ENCODE measurements around the gene TEKT1.

DNA sequence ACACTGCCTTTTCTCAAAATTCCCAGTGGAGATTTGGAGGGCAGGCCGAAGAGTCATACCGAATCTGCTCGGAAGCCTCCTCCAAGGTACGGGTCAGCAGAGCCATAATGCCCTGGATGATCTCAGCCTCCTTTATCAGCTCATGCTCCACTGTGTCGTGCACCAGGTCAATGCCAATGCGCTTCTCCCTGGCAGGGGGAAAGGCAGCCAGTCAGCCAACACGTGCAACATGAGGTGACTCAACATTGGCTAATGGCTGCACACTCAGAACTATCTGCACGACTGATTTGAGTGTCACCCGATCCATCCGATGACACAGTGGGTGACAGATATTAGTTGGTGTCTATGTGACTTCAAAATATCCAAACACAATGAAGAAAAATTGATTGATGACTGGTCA, 15.8 kb downstream of the TEKT1 start:
- no peak for TF ChIP-seq RAD21 (IDR thresholded peaks at IDR 0.05; ENCODE audit: low read depth)
- TF ChIP-seq POLR2A (IDR thresholded peaks at IDR 0.05; ENCODE audit: borderline replicate concordance, extremely low read depth, insufficient read depth, insufficient read length): no peak
- no peak for TF ChIP-seq SIN3A (IDR thresholded peaks at IDR 0.05; ENCODE audit: low read depth)
- TF ChIP-seq, protein P1, sequence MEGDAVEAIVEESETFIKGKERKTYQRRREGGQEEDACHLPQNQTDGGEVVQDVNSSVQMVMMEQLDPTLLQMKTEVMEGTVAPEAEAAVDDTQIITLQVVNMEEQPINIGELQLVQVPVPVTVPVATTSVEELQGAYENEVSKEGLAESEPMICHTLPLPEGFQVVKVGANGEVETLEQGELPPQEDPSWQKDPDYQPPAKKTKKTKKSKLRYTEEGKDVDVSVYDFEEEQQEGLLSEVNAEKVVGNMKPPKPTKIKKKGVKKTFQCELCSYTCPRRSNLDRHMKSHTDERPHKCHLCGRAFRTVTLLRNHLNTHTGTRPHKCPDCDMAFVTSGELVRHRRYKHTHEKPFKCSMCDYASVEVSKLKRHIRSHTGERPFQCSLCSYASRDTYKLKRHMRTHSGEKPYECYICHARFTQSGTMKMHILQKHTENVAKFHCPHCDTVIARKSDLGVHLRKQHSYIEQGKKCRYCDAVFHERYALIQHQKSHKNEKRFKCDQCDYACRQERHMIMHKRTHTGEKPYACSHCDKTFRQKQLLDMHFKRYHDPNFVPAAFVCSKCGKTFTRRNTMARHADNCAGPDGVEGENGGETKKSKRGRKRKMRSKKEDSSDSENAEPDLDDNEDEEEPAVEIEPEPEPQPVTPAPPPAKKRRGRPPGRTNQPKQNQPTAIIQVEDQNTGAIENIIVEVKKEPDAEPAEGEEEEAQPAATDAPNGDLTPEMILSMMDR (IDR thresholded peaks at IDR 0.05 in 2 of 3, conservative IDR thresholded peaks at IDR 0.05 in 1 of 3; ENCODE audit: borderline replicate concordance in 1 of 3, insufficient read depth in 1 of 3, low read depth in 2 of 3, low read length in 2 of 3): no peak
- no peak for TF ChIP-seq EZH2 (IDR thresholded peaks at IDR 0.05)
- TF ChIP-seq JUND (IDR thresholded peaks at IDR 0.05): no peak
- no peak for TF ChIP-seq EGR1 (IDR thresholded peaks at IDR 0.05; ENCODE audit: low read depth)
- TF ChIP-seq ZNF274 (IDR thresholded peaks at IDR 0.05; ENCODE audit: low read depth, low read length): no peak
- no peak for TF ChIP-seq CEBPB (IDR thresholded peaks at IDR 0.05; ENCODE audit: low read depth)
- TF ChIP-seq POLR2AphosphoS5 (IDR thresholded peaks at IDR 0.05; ENCODE audit: low read depth, low read length): no peak
- no peak for TF ChIP-seq TCF7L2 (IDR thresholded peaks at IDR 0.05; ENCODE audit: borderline replicate concordance, extremely low read depth, insufficient read depth, insufficient read length)
- TF ChIP-seq SP1 (IDR thresholded peaks at IDR 0.05; ENCODE audit: low read depth): no peak
- TF ChIP-seq, protein P2, sequence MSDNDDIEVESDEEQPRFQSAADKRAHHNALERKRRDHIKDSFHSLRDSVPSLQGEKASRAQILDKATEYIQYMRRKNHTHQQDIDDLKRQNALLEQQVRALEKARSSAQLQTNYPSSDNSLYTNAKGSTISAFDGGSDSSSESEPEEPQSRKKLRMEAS (IDR thresholded peaks at IDR 0.05): no peak; the same call in 1 of the 2 replicates
- no peak for TF ChIP-seq ELF1 (IDR thresholded peaks at IDR 0.05; ENCODE audit: borderline replicate concordance, low read depth)
